ENCODE measurements around the gene TUBD1.

GRCh38 chr17:59858167-59858816 lies 34.5 kb downstream of the TUBD1 start:
- TF ChIP-seq CTCF (IDR thresholded peaks at IDR 0.05; ENCODE audit: insufficient read depth, low read depth, low read length) (no peak), EZH2 (IDR thresholded peaks at IDR 0.05; ENCODE audit: insufficient read depth, low read length) (no peak)
